HepG2 (cell line): ENCODE data around the gene GBA2. TPM values are rescaled to one million over a fixed set of nuclear protein-coding genes. Genes with fewer than 3 reads are reported as not detected.

Experiments used
- AGO1 ChIP-seq: fragments of 200-400 bp; formaldehyde crosslinking; IDR thresholded peaks from 2 replicates; pipeline ENCODE4 v1.6.1; 2017; ENCODE audit warnings: mild to moderate bottlenecking, low read depth, low read length, moderate library complexity; ENCODE audit not compliant: poor library complexity, severe bottlenecking
- FOSL1 ChIP-seq: sonication (generic); formaldehyde crosslinking; IDR thresholded peaks from 2 replicates; pipeline ENCODE4 v1.9.0; 2021; ENCODE audit warnings: missing genetic modification reagents, borderline replicate concordance
- FOXO4 ChIP-seq: sonication (generic); formaldehyde crosslinking; conservative IDR thresholded peaks from 2 replicates; pipeline ENCODE4 v1.8.1; 2023; ENCODE audit warnings: missing genetic modification reagents
- HDAC6 ChIP-seq: fragments of 200-600 bp; sonication (generic); IDR thresholded peaks from 2 replicates; pipeline ENCODE4 v1.7.0; 2017; ENCODE audit warnings: mild to moderate bottlenecking, antibody characterized with exemption, low read length, low read depth
- MATR3 ChIP-seq: sonication (generic); formaldehyde crosslinking; IDR thresholded peaks from 2 replicates; pipeline ENCODE4 v1.4.0; 2020; ENCODE audit warnings: missing genetic modification reagents
- MZF1 ChIP-seq: sonication (generic); formaldehyde crosslinking; IDR thresholded peaks from 2 replicates; pipeline ENCODE4 v1.8.1; 2023; ENCODE audit warnings: mild to moderate bottlenecking, missing genetic modification reagents, borderline replicate concordance
- NR0B2 ChIP-seq: sonication (generic); formaldehyde crosslinking; IDR thresholded peaks from 2 replicates; pipeline ENCODE4 v1.4.0; 2020; ENCODE audit warnings: mild to moderate bottlenecking, missing genetic modification reagents
- RNF2 ChIP-seq: fragments of 450-650 bp; conservative IDR thresholded peaks from 2 replicates; pipeline ENCODE4 v1.6.1; 2016; ENCODE audit warnings: low read depth
- RNF219 ChIP-seq: sonication (generic); formaldehyde crosslinking; IDR thresholded peaks from 2 replicates; pipeline ENCODE4 v1.5.0; 2020; ENCODE audit warnings: mild to moderate bottlenecking, missing genetic modification reagents
- SIN3A ChIP-seq: IDR thresholded peaks from 2 replicates; pipeline ENCODE4 v1.6.1; 2011; ENCODE audit warnings: low read depth, mild to moderate bottlenecking, control low read depth, low read length, borderline replicate concordance
- SMAD9 ChIP-seq: sonication (generic); formaldehyde crosslinking; IDR thresholded peaks from 2 replicates; pipeline ENCODE4 v1.5.1; 2020; ENCODE audit warnings: mild to moderate bottlenecking, missing genetic modification reagents
- SOX13 ChIP-seq, 3 experiments: fragments of 450-650 bp in 1 of 3; sonication (generic) in 1 of 3; formaldehyde crosslinking in 1 of 3; IDR thresholded peaks in 2 of 3; conservative IDR thresholded peaks in 1 of 3; 2 replicates each; pipeline versions ENCODE4 v1.5.0 to v1.6.1; 2016 to 2020; ENCODE audit warnings: antibody characterized with exemption in 1 of 3, mild to moderate bottlenecking in 1 of 3, missing compliant biosample characterization in 1 of 3, missing genetic modification reagents in 1 of 3, moderate library complexity in 1 of 3
- SP140L ChIP-seq: sonication (generic); formaldehyde crosslinking; IDR thresholded peaks from 2 replicates; pipeline ENCODE4 v1.4.0; 2020; ENCODE audit warnings: missing genetic modification reagents, borderline replicate concordance
- TEAD2 ChIP-seq: sonication (generic); formaldehyde crosslinking; IDR thresholded peaks from 2 replicates; pipeline ENCODE4 v1.9.0; 2021; ENCODE audit warnings: missing genetic modification reagents
- ZBTB26 ChIP-seq: IDR thresholded peaks from 2 replicates; pipeline ENCODE4 v1.6.1; 2016; ENCODE audit warnings: missing compliant biosample characterization, missing genetic modification reagents, borderline replicate concordance
- ZEB1 ChIP-seq: IDR thresholded peaks from 2 replicates; pipeline ENCODE4 v1.6.1; 2012; ENCODE audit warnings: mild to moderate bottlenecking, low read depth, inconsistent platforms; ENCODE audit not compliant: insufficient replicate concordance
- ZNF12 ChIP-seq: sonication (generic); formaldehyde crosslinking; IDR thresholded peaks from 2 replicates; pipeline ENCODE4 v1.5.0; 2020; ENCODE audit warnings: missing genetic modification reagents
- ZNF24 ChIP-seq: fragments of 450-650 bp; IDR thresholded peaks from 2 replicates; pipeline ENCODE4 v1.6.1; 2017; ENCODE audit warnings: antibody characterized with exemption, mild to moderate bottlenecking
- ZNF431 ChIP-seq: sonication (generic); formaldehyde crosslinking; IDR thresholded peaks from 2 replicates; pipeline ENCODE4 v1.9.0; 2022; ENCODE audit warnings: missing genetic modification reagents, low read depth, mild to moderate bottlenecking, borderline replicate concordance
- ZNF749 ChIP-seq: sonication (generic); formaldehyde crosslinking; IDR thresholded peaks from 2 replicates; pipeline ENCODE4 v1.8.0; 2022; ENCODE audit warnings: mild to moderate bottlenecking, missing genetic modification reagents, moderate library complexity, borderline replicate concordance
- ZUFSP ChIP-seq: sonication (generic); formaldehyde crosslinking; IDR thresholded peaks from 2 replicates; pipeline ENCODE4 v1.9.0; 2021; ENCODE audit warnings: missing genetic modification reagents, mild to moderate bottlenecking, borderline replicate concordance
- polyA plus RNA-seq, 8 experiments: library from polyadenylated mRNA; depleted of rRNA in 3 of 8; stranded (reverse) in 7 of 8; unstranded in 1 of 8; fragments of >200 nt; fragmentation: Illumina TruSeq in 4 of 8; extraction: Trizol in 4 of 8; gene quantifications; 2 replicates each; pipeline versions ENCODE4 v1.2.1 to v1.2.3, GENCODE V29; 2011 to 2016; ENCODE audit warnings: low read depth in 4 of 8, missing spikeins in 1 of 8, mixed read lengths in 1 of 8; ENCODE audit not compliant: insufficient read depth in 1 of 8
- total RNA-seq, 5 experiments: library from RNA; depleted of rRNA; stranded (reverse); fragments of >200 nt; fragmentation: Illumina TruSeq; extraction: Trizol; gene quantifications; 2 replicates each; pipeline ENCODE4 v1.2.3, GENCODE V29; 2016; ENCODE audit warnings: low read depth in 1 of 5

GBA2 gene
- total and polyA plus RNA-seq, 2 of the 13 experiments (the other 11 are each of a cell fraction or from before 2014, with no cell fraction given): 37.5 to 86.1 TPM

- no peak for TF ChIP-seq ZUFSP (CRISPR knock-in tag)
- TF ChIP-seq AGO1: no peak
- TF ChIP-seq HDAC6: no peak
- no peak for TF ChIP-seq FOSL1 (CRISPR knock-in tag)
- no peak for TF ChIP-seq SOX13 (IDR thresholded peaks at IDR 0.05)
- no peak for TF ChIP-seq SOX13 (CRISPR knock-in tag; conservative IDR thresholded peaks at IDR 0.05 in 1 of 2, IDR thresholded peaks at IDR 0.05 in 1 of 2)
- no peak for TF ChIP-seq FOXO4 (CRISPR knock-in tag)
- no peak for TF ChIP-seq ZBTB26 (CRISPR knock-in tag)
- no peak for TF ChIP-seq ZNF24
- TF ChIP-seq NR0B2 (CRISPR knock-in tag): 0 out of 2 replicates have a peak, but pooled peaks have one; percentile 16
- 0 out of 2 replicates have a peak, but pooled peaks have one; percentile 15 for TF ChIP-seq SIN3A
- TF ChIP-seq MATR3 (CRISPR knock-in tag): no peak
- TF ChIP-seq RNF219: no peak
- no peak for TF ChIP-seq MZF1
- no peak for TF ChIP-seq ZNF12
- TF ChIP-seq ZNF749 (CRISPR knock-in tag): peak; percentile 44; the same call in 1 of the 2 replicates
- no peak for TF ChIP-seq TEAD2
- no peak for TF ChIP-seq SMAD9
- no peak for TF ChIP-seq ZNF431
- no peak for TF ChIP-seq ZEB1
- TF ChIP-seq SP140L: no peak
- no peak for TF ChIP-seq RNF2
These were observed 17.4 kb downstream of the GBA2 start (continued) for GRCh38 chr9:35731415-35732184.
